H1 (cell line): ENCODE data around the gene ICAM2. TPM values are rescaled to one million over a fixed set of nuclear protein-coding genes. Genes with fewer than 3 reads are reported as not detected.

Experiments used
- CHD7 ChIP-seq: fragments of 300-600 bp; sonication (generic); IDR thresholded peaks from 2 replicates; pipeline ENCODE4 v1.7.1; 2012; ENCODE audit warnings: low read length, moderate library complexity, mild to moderate bottlenecking, inconsistent platforms; ENCODE audit not compliant: insufficient replicate concordance
- GABPA ChIP-seq: IDR thresholded peaks from 2 replicates; pipeline ENCODE4 v1.6.1; 2011; ENCODE audit warnings: mild to moderate bottlenecking, low read length, moderate library complexity, borderline replicate concordance; ENCODE audit not compliant: insufficient read depth
- polyA plus RNA-seq, 7 experiments: library from polyadenylated mRNA; depleted of rRNA in 3 of 7; stranded (reverse) in 5 of 7; unstranded in 2 of 7; fragments of >200 nt in 5 of 7; fragments of 200-250 nt in 2 of 7; gene quantifications; 1 replicate in 5 of 7; 2 replicates in 1 of 7; 4 replicates in 1 of 7; pipeline versions ENCODE4 v1.2.1 to v1.2.3, GENCODE V29; 2011 to 2013; ENCODE audit warnings: missing spikeins in 2 of 7, mixed read lengths in 2 of 7
- total RNA-seq: library from RNA; stranded (reverse); fragmentation: NEBNext Ultra II Directional; extraction: Animal tissue kit (Norgen Biotek cat#: 25700); gene quantifications from 2 replicates; pipeline ENCODE4 v1.2.1, GENCODE V29; 2021

The ICAM2 gene
- total and polyA plus RNA-seq, 2 of the 8 experiments (the other 6 are each of a cell fraction or from before 2014, with no cell fraction given), result 0.45 to 0.63 TPM

- TF ChIP-seq GABPA (no peak), CHD7 (no peak)
- TF ChIP-seq, all 59 proteins: peak for 0
Measured at GRCh38 chr17:63973247-63973646, 47.2 kb downstream of the ICAM2 start (continued).
